H9 (cell line): ENCODE results near the gene MYBPHL. TPM values are rescaled to one million over a fixed set of nuclear protein-coding genes. Genes with fewer than 3 reads are reported as not detected.

Source experiments
- DNase-seq: peaks from one replicate; pipeline ENCODE4 v3.0.0-alpha.2; 2017
- H2AFZ ChIP-seq: one replicate; pipeline ENCODE4 v1.6.1; 2013; ENCODE audit warnings: mild to moderate bottlenecking, low read length, control low read depth, moderate library complexity
- H2AK5ac ChIP-seq: 2 replicates; pipeline ENCODE4 v1.6.1; 2013; ENCODE audit warnings: low read length, control low read depth, mixed read lengths; ENCODE audit not compliant: insufficient read length
- H2BK120ac ChIP-seq: one replicate; pipeline ENCODE4 v1.6.1; 2013; ENCODE audit warnings: low read depth, mild to moderate bottlenecking, low read length, control low read depth, inconsistent platforms; ENCODE audit not compliant: poor library complexity, severe bottlenecking
- H2BK12ac ChIP-seq: 2 replicates; pipeline ENCODE4 v1.6.1; 2013; ENCODE audit warnings: low read length, control low read depth, mixed read lengths, low read depth; ENCODE audit not compliant: insufficient read length
- H2BK15ac ChIP-seq: 2 replicates; pipeline ENCODE4 v1.6.1; 2013; ENCODE audit warnings: low read depth, low read length, control low read depth
- H2BK20ac ChIP-seq: one replicate; pipeline ENCODE4 v1.6.1; 2013; ENCODE audit warnings: low read depth, mild to moderate bottlenecking, low read length, control low read depth, inconsistent platforms; ENCODE audit not compliant: poor library complexity, severe bottlenecking
- H2BK5ac ChIP-seq: 2 replicates; pipeline ENCODE4 v1.6.1; 2013; ENCODE audit warnings: low read length, control low read depth, mixed read lengths; ENCODE audit not compliant: insufficient read length
- H3K14ac ChIP-seq: 2 replicates; pipeline ENCODE4 v1.6.1; 2013; ENCODE audit warnings: low read length, control low read depth; ENCODE audit not compliant: insufficient read depth
- H3K18ac ChIP-seq: 2 replicates; pipeline ENCODE4 v1.6.1; 2013; ENCODE audit warnings: low read depth, mild to moderate bottlenecking, mixed read lengths, low read length, control low read depth; ENCODE audit not compliant: insufficient read length
- H3K23ac ChIP-seq: 2 replicates; pipeline ENCODE4 v1.6.1; 2013; ENCODE audit warnings: low read length, control low read depth, mixed read lengths, low read depth; ENCODE audit not compliant: insufficient read length
- H3K23me2 ChIP-seq: 2 replicates; pipeline ENCODE4 v1.6.1; 2013; ENCODE audit warnings: low read depth, mild to moderate bottlenecking, mixed read lengths, low read length, control low read depth; ENCODE audit not compliant: insufficient read length, poor library complexity, severe bottlenecking
- H3K27ac ChIP-seq: 2 replicates; pipeline ENCODE4 v1.5.1; 2013; ENCODE audit warnings: low read length, control low read depth, mixed read lengths, low read depth; ENCODE audit not compliant: insufficient read length
- H3K27me3 ChIP-seq: 2 replicates; pipeline ENCODE4 v1.6.1; 2013; ENCODE audit warnings: low read length, control low read depth, inconsistent platforms; ENCODE audit not compliant: insufficient read depth
- H3K4ac ChIP-seq: 2 replicates; pipeline ENCODE4 v1.6.1; 2013; ENCODE audit warnings: low read depth, mild to moderate bottlenecking, control low read depth, inconsistent platforms, low read length, moderate library complexity
- H3K4me1 ChIP-seq: 2 replicates; pipeline ENCODE4 v1.6.1; 2013; ENCODE audit warnings: low read length, control low read depth, inconsistent platforms; ENCODE audit not compliant: insufficient read depth
- H3K4me2 ChIP-seq: 2 replicates; pipeline ENCODE4 v1.6.1; 2013; ENCODE audit warnings: low read length, control low read depth, mixed read lengths; ENCODE audit not compliant: insufficient read length, insufficient read depth
- H3K56ac ChIP-seq: 2 replicates; pipeline ENCODE4 v1.6.1; 2013; ENCODE audit warnings: low read depth, mild to moderate bottlenecking, mixed read lengths, low read length, control low read depth; ENCODE audit not compliant: insufficient read length
- H3K79me1 ChIP-seq: 2 replicates; pipeline ENCODE4 v1.6.1; 2013; ENCODE audit warnings: low read depth, mild to moderate bottlenecking, moderate library complexity, low read length, control low read depth, inconsistent platforms; ENCODE audit not compliant: insufficient read depth, poor library complexity, severe bottlenecking
- H3K79me2 ChIP-seq: 2 replicates; pipeline ENCODE4 v1.6.1; 2013; ENCODE audit warnings: low read length, control low read depth, inconsistent platforms; ENCODE audit not compliant: insufficient read depth
- H3K9ac ChIP-seq: 2 replicates; pipeline ENCODE4 v1.6.1; 2013; ENCODE audit warnings: low read length, control low read depth, mixed read lengths; ENCODE audit not compliant: insufficient read length; ENCODE audit errors: extremely low read depth
- H3K9me3 ChIP-seq: one replicate; pipeline ENCODE4 v1.6.1; 2013; ENCODE audit warnings: low read depth, low read length, inconsistent platforms; ENCODE audit not compliant: control insufficient read depth
- H3T11ph ChIP-seq: one replicate; pipeline ENCODE4 v1.6.1; 2013; ENCODE audit warnings: mild to moderate bottlenecking, low read length, control low read depth, inconsistent platforms
- H4K20me1 ChIP-seq: one replicate; pipeline ENCODE4 v1.6.1; 2013; ENCODE audit not compliant: control insufficient read depth, insufficient read length, insufficient read depth
- H4K5ac ChIP-seq: 2 replicates; pipeline ENCODE4 v1.6.1; 2013; ENCODE audit warnings: low read depth, mild to moderate bottlenecking, mixed read lengths, low read length, control low read depth; ENCODE audit not compliant: insufficient read length
- H4K8ac ChIP-seq: replicated peaks from 2 replicates; pipeline ENCODE4 v1.6.1; 2013; ENCODE audit warnings: low read length, control low read depth, mixed read lengths, low read depth; ENCODE audit not compliant: insufficient read length
- H4K91ac ChIP-seq: 2 replicates; pipeline ENCODE4 v1.6.1; 2013; ENCODE audit warnings: low read depth, mild to moderate bottlenecking, moderate library complexity, mixed read lengths, low read length, control low read depth; ENCODE audit not compliant: insufficient read length
- H3K27ac Mint-ChIP-seq, 3 experiments: 2 replicates in 2 of 3; 3 replicates in 1 of 3; pipeline ENCODE4 v1.8.0; 2020 to 2021; ENCODE audit warnings: mixed read lengths in 3 of 3, mild to moderate bottlenecking in 1 of 3, moderate library complexity in 1 of 3
- H3K27me3 Mint-ChIP-seq: 2 replicates; pipeline ENCODE4 v1.8.0; 2021; ENCODE audit warnings: low read depth, mild to moderate bottlenecking, moderate library complexity, mixed read lengths
- H3K36me3 Mint-ChIP-seq, 3 experiments: 2 replicates in 2 of 3; 3 replicates in 1 of 3; pipeline ENCODE4 v1.8.0; 2020 to 2021; ENCODE audit warnings: low read depth in 3 of 3, mixed read lengths in 3 of 3; ENCODE audit not compliant: insufficient read depth in 1 of 3
- H3K4me1 Mint-ChIP-seq, 2 experiments: 2 replicates each; pipeline ENCODE4 v1.8.0; 2020; ENCODE audit warnings: mixed read lengths in 2 of 2
- H3K4me3 Mint-ChIP-seq, 2 experiments: 2 replicates in 1 of 2; 3 replicates in 1 of 2; pipeline ENCODE4 v1.8.0; 2020 to 2021; ENCODE audit warnings: mild to moderate bottlenecking in 2 of 2, mixed read lengths in 2 of 2, moderate library complexity in 1 of 2
- H3K9me3 Mint-ChIP-seq, 2 experiments: 2 replicates in 1 of 2; 3 replicates in 1 of 2; pipeline ENCODE4 v1.8.0; 2020; ENCODE audit warnings: mild to moderate bottlenecking in 2 of 2, mixed read lengths in 2 of 2, moderate library complexity in 1 of 2
- CTCF ChIP-seq: fragments of 200-600 bp; sonication (generic); conservative IDR thresholded peaks from 3 replicates; pipeline ENCODE4 v1.8.0; 2021; ENCODE audit warnings: antibody characterized with exemption, mild to moderate bottlenecking
- WGBS: extraction: QIAGEN DNeasy Blood & Tissue Kit; methylation state at CpG from one replicate; pipeline ENCODE4 v1.1.7; 2013; ENCODE audit warnings: missing lambda C conversion rate, low lambda C conversion rate, mixed read lengths; ENCODE audit not compliant: insufficient read length; ENCODE audit errors: extremely low coverage; 5-methylcytosine and 5-hydroxymethylcytosine counted together
- total RNA-seq: library from RNA; stranded (reverse); gene quantifications from 2 replicates; pipeline ENCODE4 v1.2.1, GENCODE V29; 2021

MYBPHL gene
- total RNA-seq, 1 experiment from 2014 or later: 0.59 TPM

GRCh38 chr1:109269212-109269980 lies 37.4 kb downstream of the MYBPHL start:
- TF ChIP-seq CTCF: no peak
- Mint-ChIP-seq H3K9me3 (no peaks in the 10 kb centered on the region; a peak in 1 of 5 replicates), H3K4me1 (peaks cover 7% of the 10 kb centered on the region in 2 experiments), H3K36me3 (peaks cover 9 to 58% (median 48%) of the 10 kb centered on the region in 3 experiments; a peak in 6 of 7 replicates), H3K27me3 (no peaks in the 10 kb centered on the region), H3K4me3 (no peak overlapping the region), H3K27ac (no peak overlapping the region; a peak in 1 of 7 replicates)
- no peak overlapping the region for H2BK120ac ChIP-seq
- H3K4me2 ChIP-seq: no peak overlapping the region
- no peak overlapping the region for H3K56ac ChIP-seq
- H3K14ac ChIP-seq: no peak overlapping the region
- H3T11ph ChIP-seq: no peak overlapping the region
- no peaks in the 10 kb centered on the region for H3K79me2 ChIP-seq
- no peak overlapping the region for H3K4ac ChIP-seq
- no peak overlapping the region for H4K91ac ChIP-seq
- no CpG with 5 or more reads among the region's 33 CpGs for WGBS
- no peak overlapping the region for H3K27ac ChIP-seq
- H3K23me2 ChIP-seq: no peaks in the 10 kb centered on the region
- H3K23ac ChIP-seq: no peak overlapping the region
- no peak overlapping the region for H2BK20ac ChIP-seq
- no peak overlapping the region for H2AK5ac ChIP-seq
- H4K20me1 ChIP-seq: no peaks in the 10 kb centered on the region
- H3K27me3 ChIP-seq: no peaks in the 10 kb centered on the region
- no peaks in the 10 kb centered on the region for H3K79me1 ChIP-seq
- no peak overlapping the region for H2BK15ac ChIP-seq
- H3K9me3 ChIP-seq: no peaks in the 10 kb centered on the region
- no peak overlapping the region for H3K18ac ChIP-seq
- no peak overlapping the region for H2AFZ ChIP-seq
- H2BK5ac ChIP-seq: no peak overlapping the region
- no peak overlapping the region for H4K8ac ChIP-seq
- DNase-seq: no peak
- H4K5ac ChIP-seq: no peak overlapping the region
- no peak overlapping the region for H2BK12ac ChIP-seq
- no peaks in the 10 kb centered on the region for H3K4me1 ChIP-seq
- no peak overlapping the region for H3K9ac ChIP-seq
